Neural cell (in vitro differentiated cells): ENCODE data around the gene NAA50.
A peak's percentile ranks its signal among the peaks of the same experiment; 100 is the strongest.

Experiments used
- CTCF ChIP-seq: fragments of 450-650 bp; IDR thresholded peaks from 2 replicates; pipeline ENCODE4 v1.5.1; 2014; ENCODE audit warnings: antibody characterized with exemption, mild to moderate bottlenecking, moderate library complexity; ENCODE audit not compliant: poor library complexity, severe bottlenecking
- EP300 ChIP-seq: fragments of 450-650 bp; conservative IDR thresholded peaks from 2 replicates; pipeline ENCODE4 v1.6.1; 2014; ENCODE audit warnings: antibody characterized with exemption, mild to moderate bottlenecking, moderate library complexity; ENCODE audit not compliant: poor library complexity, severe bottlenecking
- EZH2 ChIP-seq: fragments of 200-600, 300-800 bp; shearing (Covaris generic), sonication (generic); IDR thresholded peaks from 2 replicates; pipeline ENCODE4 v1.6.1; 2014; ENCODE audit warnings: antibody characterized with exemption, low read length, borderline replicate concordance, mild to moderate bottlenecking; ENCODE audit not compliant: insufficient read depth, poor library complexity, severe bottlenecking
- POLR2AphosphoS5 ChIP-seq: IDR thresholded peaks from 2 replicates; pipeline ENCODE4 v1.6.1; 2012
- TAF1 ChIP-seq: IDR thresholded peaks from 2 replicates; pipeline ENCODE4 v1.6.1; 2012; ENCODE audit warnings: low read depth

- TF ChIP-seq CTCF (no peak), TAF1 (peak; percentile 45), EP300 (no peak), POLR2AphosphoS5 (no peak), EZH2 (no peak)
Observed at GRCh38 chr3:113747283-113748046, 1.4 kb upstream of the NAA50 start.
